HG03439 (cell line): ENCODE data around the gene TPTE.
"Not testable (repeated sequence)": the region's sequence is repeated elsewhere in the genome, so short reads cannot be mapped to it uniquely, and the experiment has no call there.

ENCODE experiments used
- ATAC-seq: cut with Tn5 transposase; IDR thresholded peaks from one replicate; pipeline ENCODE4 v1.9.1; 2021; ENCODE audit warnings: mild to moderate bottlenecking, moderate library complexity; ENCODE audit not compliant: unreplicated experiment

Gene TPTE

GRCh38 chr21:10521091-10521598 lies at the start of gene TPTE:
TPTE (plus strand) TSS chr21:10521583; CDS start chr21:10538724, 17,141 bp downstream.
- no peak for ATAC-seq

GRCh38 chr21:10471999-10472398 lies 49.4 kb upstream of the TPTE start:
- not testable (repeated sequence) for ATAC-seq

GRCh38 chr21:10477794-10478193 lies 43.6 kb upstream of the TPTE start:
- ATAC-seq: not testable (repeated sequence)

GRCh38 chr21:10479875-10480274 lies 41.5 kb upstream of the TPTE start:
- not testable (repeated sequence) for ATAC-seq

GRCh38 chr21:10484864-10485263 lies 36.5 kb upstream of the TPTE start:
- ATAC-seq: not testable (repeated sequence)

- not testable (repeated sequence) for ATAC-seq
Measured at GRCh38 chr21:10490453-10490852, 30.9 kb upstream of the TPTE start.

- ATAC-seq: no peak
Measured at GRCh38 chr21:10511116-10511515, 10.3 kb upstream of the TPTE start.

GRCh38 chr21:10516889-10517288 lies 4.5 kb upstream of the TPTE start:
- ATAC-seq: not testable (repeated sequence)

- not testable (repeated sequence) for ATAC-seq
Measured at GRCh38 chr21:10517904-10518303, 3.5 kb upstream of the TPTE start.

GRCh38 chr21:10521835-10522500 lies 585 bp downstream of the TPTE start:
- ATAC-seq: not testable (repeated sequence)

GRCh38 chr21:10539956-10540355 lies 18.6 kb downstream of the TPTE start:
- no peak for ATAC-seq

- not testable (repeated sequence) for ATAC-seq
Measured at GRCh38 chr21:10544376-10544775, 23.0 kb downstream of the TPTE start.

GRCh38 chr21:10547868-10548267 lies 26.5 kb downstream of the TPTE start:
- ATAC-seq: not testable (repeated sequence)

GRCh38 chr21:10548331-10548954 lies 27.1 kb downstream of the TPTE start:
- not testable (repeated sequence) for ATAC-seq

GRCh38 chr21:10570803-10571202 lies 49.4 kb downstream of the TPTE start:
- ATAC-seq: not testable (repeated sequence)

- ATAC-seq: not testable (repeated sequence)
Measured at GRCh38 chr21:10574531-10575310, 53.3 kb downstream of the TPTE start.

- no peak for ATAC-seq
Measured at GRCh38 chr21:10575311-10575667, 53.9 kb downstream of the TPTE start.

GRCh38 chr21:10578910-10579309 lies 57.5 kb downstream of the TPTE start:
- ATAC-seq: not testable (repeated sequence)

GRCh38 chr21:10589115-10589514 lies 67.7 kb downstream of the TPTE start:
- ATAC-seq: not testable (repeated sequence)

- ATAC-seq: not testable (repeated sequence)
Measured at GRCh38 chr21:10607074-10607473, 85.7 kb downstream of the TPTE start.

GRCh38 chr21:10614285-10614684 lies 92.9 kb downstream of the TPTE start:
- not testable (repeated sequence) for ATAC-seq
